GM23338 (cell line): Measurements from ENCODE around the gene POLR2H.

ENCODE experiments used
- CREB1 ChIP-seq: fragments of 250-450 bp; sonication (Bioruptor Pico); IDR thresholded peaks from 2 replicates; pipeline ENCODE4 v1.5.0; 2020; ENCODE audit warnings: low read depth, mild to moderate bottlenecking, moderate library complexity
- EZH2 ChIP-seq: fragments of 200-600 bp; sonication (generic); IDR thresholded peaks from one replicate; pipeline ENCODE4 v1.8.0; 2017; ENCODE audit warnings: antibody characterized with exemption, mild to moderate bottlenecking, low read depth; ENCODE audit not compliant: unreplicated experiment
- POLR2AphosphoS5 ChIP-seq: IDR thresholded peaks from 2 replicates; pipeline ENCODE4 v1.6.1; 2016; ENCODE audit warnings: antibody characterized with exemption, low read depth
- TF ChIP-seq, protein P1 (sequence below), 2 experiments: fragments of 200-600 bp in 1 of 2; sonication (generic) in 1 of 2; conservative IDR thresholded peaks; 2 replicates each; pipeline versions ENCODE4 v1.5.1 to v1.6.1; 2016 to 2017; ENCODE audit warnings: antibody characterized with exemption in 2 of 2, low read depth in 2 of 2, mild to moderate bottlenecking in 2 of 2, moderate library complexity in 1 of 2
- TF ChIP-seq, protein P2 (sequence below): IDR thresholded peaks from one replicate; pipeline ENCODE4 v1.6.1; 2018; ENCODE audit warnings: antibody characterized with exemption; ENCODE audit not compliant: unreplicated experiment

DNA sequence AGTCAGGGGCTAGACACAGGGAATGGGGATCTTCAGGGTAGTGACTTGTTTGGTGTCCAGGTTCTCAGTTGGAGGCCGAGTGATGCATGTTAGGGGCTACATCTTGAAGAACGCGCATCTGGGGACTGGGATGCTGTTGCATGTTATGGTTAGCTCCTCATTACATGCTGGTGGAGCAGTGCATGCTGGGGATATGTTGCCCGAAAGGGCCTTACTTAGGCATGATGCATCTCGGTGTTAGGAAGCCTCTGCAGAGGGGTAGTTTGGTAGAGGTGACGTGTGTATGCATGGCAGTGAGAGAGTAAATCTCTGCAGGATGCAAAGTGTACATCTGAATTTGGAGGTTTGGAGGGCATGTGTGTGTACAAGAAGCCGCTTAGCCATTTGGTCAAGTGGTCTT is 44.7 kb upstream of the POLR2H start:
- TF ChIP-seq, protein P1, sequence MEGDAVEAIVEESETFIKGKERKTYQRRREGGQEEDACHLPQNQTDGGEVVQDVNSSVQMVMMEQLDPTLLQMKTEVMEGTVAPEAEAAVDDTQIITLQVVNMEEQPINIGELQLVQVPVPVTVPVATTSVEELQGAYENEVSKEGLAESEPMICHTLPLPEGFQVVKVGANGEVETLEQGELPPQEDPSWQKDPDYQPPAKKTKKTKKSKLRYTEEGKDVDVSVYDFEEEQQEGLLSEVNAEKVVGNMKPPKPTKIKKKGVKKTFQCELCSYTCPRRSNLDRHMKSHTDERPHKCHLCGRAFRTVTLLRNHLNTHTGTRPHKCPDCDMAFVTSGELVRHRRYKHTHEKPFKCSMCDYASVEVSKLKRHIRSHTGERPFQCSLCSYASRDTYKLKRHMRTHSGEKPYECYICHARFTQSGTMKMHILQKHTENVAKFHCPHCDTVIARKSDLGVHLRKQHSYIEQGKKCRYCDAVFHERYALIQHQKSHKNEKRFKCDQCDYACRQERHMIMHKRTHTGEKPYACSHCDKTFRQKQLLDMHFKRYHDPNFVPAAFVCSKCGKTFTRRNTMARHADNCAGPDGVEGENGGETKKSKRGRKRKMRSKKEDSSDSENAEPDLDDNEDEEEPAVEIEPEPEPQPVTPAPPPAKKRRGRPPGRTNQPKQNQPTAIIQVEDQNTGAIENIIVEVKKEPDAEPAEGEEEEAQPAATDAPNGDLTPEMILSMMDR (conservative IDR thresholded peaks at IDR 0.05; ENCODE audit: low read depth in 2 of 2): no peak
- no peak for TF ChIP-seq EZH2
- no peak for TF ChIP-seq POLR2AphosphoS5
- TF ChIP-seq, protein P2, sequence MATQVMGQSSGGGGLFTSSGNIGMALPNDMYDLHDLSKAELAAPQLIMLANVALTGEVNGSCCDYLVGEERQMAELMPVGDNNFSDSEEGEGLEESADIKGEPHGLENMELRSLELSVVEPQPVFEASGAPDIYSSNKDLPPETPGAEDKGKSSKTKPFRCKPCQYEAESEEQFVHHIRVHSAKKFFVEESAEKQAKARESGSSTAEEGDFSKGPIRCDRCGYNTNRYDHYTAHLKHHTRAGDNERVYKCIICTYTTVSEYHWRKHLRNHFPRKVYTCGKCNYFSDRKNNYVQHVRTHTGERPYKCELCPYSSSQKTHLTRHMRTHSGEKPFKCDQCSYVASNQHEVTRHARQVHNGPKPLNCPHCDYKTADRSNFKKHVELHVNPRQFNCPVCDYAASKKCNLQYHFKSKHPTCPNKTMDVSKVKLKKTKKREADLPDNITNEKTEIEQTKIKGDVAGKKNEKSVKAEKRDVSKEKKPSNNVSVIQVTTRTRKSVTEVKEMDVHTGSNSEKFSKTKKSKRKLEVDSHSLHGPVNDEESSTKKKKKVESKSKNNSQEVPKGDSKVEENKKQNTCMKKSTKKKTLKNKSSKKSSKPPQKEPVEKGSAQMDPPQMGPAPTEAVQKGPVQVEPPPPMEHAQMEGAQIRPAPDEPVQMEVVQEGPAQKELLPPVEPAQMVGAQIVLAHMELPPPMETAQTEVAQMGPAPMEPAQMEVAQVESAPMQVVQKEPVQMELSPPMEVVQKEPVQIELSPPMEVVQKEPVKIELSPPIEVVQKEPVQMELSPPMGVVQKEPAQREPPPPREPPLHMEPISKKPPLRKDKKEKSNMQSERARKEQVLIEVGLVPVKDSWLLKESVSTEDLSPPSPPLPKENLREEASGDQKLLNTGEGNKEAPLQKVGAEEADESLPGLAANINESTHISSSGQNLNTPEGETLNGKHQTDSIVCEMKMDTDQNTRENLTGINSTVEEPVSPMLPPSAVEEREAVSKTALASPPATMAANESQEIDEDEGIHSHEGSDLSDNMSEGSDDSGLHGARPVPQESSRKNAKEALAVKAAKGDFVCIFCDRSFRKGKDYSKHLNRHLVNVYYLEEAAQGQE: no peak
- no peak for TF ChIP-seq CREB1 (CRISPR knock-in tag)
